Epithelial cell of esophagus (primary cell): ENCODE data around the gene PTPRT.

Experiments used
- DNase-seq: peaks from one replicate; pipeline ENCODE4 v3.0.0; 2010; ENCODE audit warnings: low read depth
- H3K4me3 ChIP-seq: 2 replicates; pipeline ENCODE4 v1.5.1; 2011; ENCODE audit warnings: mild to moderate bottlenecking, low read length, control low read depth
- TF ChIP-seq, protein P1 (sequence below): IDR thresholded peaks from 2 replicates; pipeline ENCODE4 v1.5.1; 2011; ENCODE audit warnings: low read depth, mild to moderate bottlenecking, low read length, control low read depth, inconsistent platforms; ENCODE audit not compliant: insufficient read depth; ENCODE audit errors: missing control alignments

Gene PTPRT

DNA sequence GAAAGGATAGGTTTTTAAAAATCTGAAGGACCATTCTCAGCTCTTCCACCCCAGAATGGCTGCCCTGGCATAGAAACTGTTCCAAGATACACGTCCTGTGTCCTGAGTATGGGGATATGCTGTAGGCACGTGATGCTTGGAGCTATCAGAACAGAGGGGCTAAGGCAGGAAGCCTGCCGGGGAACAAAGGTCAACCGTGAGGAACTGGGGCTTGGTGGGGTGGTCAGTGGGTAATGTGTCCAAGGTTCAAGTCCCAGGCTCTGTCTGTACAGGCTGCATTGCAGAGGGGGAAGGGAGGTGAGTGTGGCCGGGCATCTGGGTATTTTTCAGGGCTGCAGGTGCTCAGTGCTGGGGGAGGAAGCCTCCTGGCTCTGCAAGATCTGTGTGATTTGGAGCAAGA is 1092.0 kb downstream of the PTPRT start:
- DNase-seq: no peak
- TF ChIP-seq, protein P1, sequence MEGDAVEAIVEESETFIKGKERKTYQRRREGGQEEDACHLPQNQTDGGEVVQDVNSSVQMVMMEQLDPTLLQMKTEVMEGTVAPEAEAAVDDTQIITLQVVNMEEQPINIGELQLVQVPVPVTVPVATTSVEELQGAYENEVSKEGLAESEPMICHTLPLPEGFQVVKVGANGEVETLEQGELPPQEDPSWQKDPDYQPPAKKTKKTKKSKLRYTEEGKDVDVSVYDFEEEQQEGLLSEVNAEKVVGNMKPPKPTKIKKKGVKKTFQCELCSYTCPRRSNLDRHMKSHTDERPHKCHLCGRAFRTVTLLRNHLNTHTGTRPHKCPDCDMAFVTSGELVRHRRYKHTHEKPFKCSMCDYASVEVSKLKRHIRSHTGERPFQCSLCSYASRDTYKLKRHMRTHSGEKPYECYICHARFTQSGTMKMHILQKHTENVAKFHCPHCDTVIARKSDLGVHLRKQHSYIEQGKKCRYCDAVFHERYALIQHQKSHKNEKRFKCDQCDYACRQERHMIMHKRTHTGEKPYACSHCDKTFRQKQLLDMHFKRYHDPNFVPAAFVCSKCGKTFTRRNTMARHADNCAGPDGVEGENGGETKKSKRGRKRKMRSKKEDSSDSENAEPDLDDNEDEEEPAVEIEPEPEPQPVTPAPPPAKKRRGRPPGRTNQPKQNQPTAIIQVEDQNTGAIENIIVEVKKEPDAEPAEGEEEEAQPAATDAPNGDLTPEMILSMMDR: no peak

GRCh38 chr20:42095221-42095620 is 1094.5 kb downstream of the PTPRT start:
- no peak for DNase-seq
- no peak overlapping the region for H3K4me3 ChIP-seq
- TF ChIP-seq, protein P1: no peak

More for the DNA sequence above, 1092.0 kb downstream of the PTPRT start:
- H3K4me3 ChIP-seq: no peak overlapping the region

DNA sequence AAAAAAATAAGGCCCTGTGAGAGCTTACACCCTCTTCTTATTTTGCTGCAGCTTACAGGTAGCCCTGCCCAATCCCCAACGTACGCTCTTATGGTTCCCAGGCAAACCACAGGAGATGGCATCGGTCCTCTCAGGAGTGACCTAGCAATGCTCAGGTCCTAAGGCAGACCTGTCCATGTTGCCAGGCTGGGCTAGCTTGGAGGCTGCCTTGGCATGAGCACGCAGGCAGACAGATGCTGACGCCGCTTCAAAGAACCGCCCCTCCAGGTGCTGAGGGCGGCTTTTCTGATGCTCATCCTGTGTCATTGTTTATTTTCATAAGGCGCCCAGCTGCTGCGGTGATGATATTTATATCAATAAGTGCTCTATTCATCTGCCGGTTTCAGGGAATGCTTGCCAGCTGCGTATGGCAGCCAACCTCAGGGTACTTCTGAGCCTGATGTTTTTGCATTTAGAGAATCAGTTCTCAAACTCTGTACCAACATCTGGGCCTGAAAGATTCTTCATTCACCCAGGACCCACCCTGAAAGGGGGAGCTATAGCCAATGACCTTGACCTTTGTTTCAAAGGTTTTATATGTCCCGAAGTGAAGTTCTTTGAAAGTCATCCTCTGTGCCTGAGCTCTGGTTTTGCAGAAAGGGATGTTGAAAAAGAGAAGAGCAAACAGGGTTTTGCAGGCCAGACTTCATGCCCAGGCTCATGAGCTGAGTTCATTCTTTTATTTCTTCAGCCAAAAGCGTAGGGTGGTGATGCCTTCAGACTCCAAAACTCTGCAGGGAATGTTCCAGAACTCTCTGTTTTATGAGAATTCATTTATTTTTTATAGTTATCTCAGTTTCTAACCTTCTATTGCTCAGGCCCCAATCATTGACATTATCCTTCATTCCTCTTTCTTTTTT is 1095.9 kb downstream of the PTPRT start:
- TF ChIP-seq, protein P1: no peak
- no peak for DNase-seq
- no peak overlapping the region for H3K4me3 ChIP-seq

GRCh38 chr20:42093041-42093440 is 1096.7 kb downstream of the PTPRT start:
- no peak for DNase-seq
- TF ChIP-seq, protein P1: no peak
- H3K4me3 ChIP-seq: no peak overlapping the region

- TF ChIP-seq, protein P1: no peak
- no peak overlapping the region for H3K4me3 ChIP-seq
- DNase-seq: no peak
Observed at GRCh38 chr20:42085366-42085765, 1104.3 kb downstream of the PTPRT start.

DNA sequence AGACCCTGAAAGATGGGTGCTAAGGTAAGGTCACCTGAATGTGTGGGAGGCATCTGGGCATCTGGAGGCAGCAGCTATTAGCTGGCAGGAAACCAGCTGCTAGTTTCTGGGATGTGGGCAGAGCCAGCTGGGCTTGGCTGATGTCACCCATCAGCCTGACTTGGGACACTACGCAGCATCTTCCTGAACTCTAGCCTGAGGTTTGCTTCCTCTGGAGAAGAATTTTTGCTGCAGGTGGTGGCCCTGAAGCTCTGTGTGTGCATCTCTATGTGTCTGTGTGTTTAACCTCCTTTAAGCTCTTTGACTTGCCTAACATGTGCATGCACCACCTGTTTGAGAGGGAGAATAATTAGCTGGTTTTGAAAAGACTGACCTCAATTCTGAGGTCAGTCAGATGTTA is 1106.4 kb downstream of the PTPRT start:
- TF ChIP-seq, protein P1: no peak
- DNase-seq: no peak
- H3K4me3 ChIP-seq: no peak overlapping the region

DNA sequence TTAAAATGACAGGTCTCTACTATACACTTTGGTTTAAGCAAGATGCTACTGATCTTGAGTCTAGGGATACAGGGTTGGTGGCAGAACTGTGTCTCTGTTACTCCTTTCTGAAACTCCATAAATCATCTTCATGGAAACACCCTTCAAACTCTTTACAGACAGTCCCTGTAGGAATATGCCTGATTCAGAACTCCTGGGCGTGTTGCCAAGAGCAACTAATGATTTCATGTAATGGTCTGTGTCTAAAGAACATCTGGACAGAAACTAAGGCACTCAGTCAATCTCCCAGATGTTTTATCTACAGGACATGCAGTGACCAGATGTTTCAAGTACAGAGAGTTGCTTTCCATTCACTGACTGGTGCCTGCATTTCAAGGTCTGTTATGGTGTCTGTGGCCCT is 1107.1 kb downstream of the PTPRT start:
- peak; percentile 7 for DNase-seq

More for the DNA sequence above, 1107.1 kb downstream of the PTPRT start:
- TF ChIP-seq, protein P1: no peak
- no peak overlapping the region for H3K4me3 ChIP-seq
